Middle frontal gyrus (tissue), 1 donor: Measurements from ENCODE around the gene CABYR.

ENCODE experiments used
- DNase-seq: peaks from one replicate; pipeline ENCODE4 v3.0.0-alpha.2; 2015; ENCODE audit warnings: low spot score; ENCODE audit errors: extremely low spot score

Gene CABYR

GRCh38 chr18:24189007-24189528 lies 50.2 kb downstream of the CABYR start:
- no peak for DNase-seq

GRCh38 chr18:24189664-24190346 lies 50.9 kb downstream of the CABYR start:
- no peak for DNase-seq

GRCh38 chr18:24190590-24190989 lies 51.7 kb downstream of the CABYR start:
- DNase-seq = no peak

GRCh38 chr18:24195296-24196053 lies 56.6 kb downstream of the CABYR start:
- no peak for DNase-seq

GRCh38 chr18:24196764-24197163 lies 57.9 kb downstream of the CABYR start:
- no peak for DNase-seq

GRCh38 chr18:24197412-24197811 lies 58.5 kb downstream of the CABYR start:
- no peak for DNase-seq

- DNase-seq = no peak
Measured at GRCh38 chr18:24198461-24198860, 59.6 kb downstream of the CABYR start.

GRCh38 chr18:24199372-24199962 lies 60.6 kb downstream of the CABYR start:
- no peak for DNase-seq

GRCh38 chr18:24200494-24201290 lies 61.8 kb downstream of the CABYR start:
- DNase-seq = peak; percentile 62

- DNase-seq = no peak
Measured at GRCh38 chr18:24201699-24202687, 63.1 kb downstream of the CABYR start.

GRCh38 chr18:24204904-24205303 lies 66.0 kb downstream of the CABYR start:
- DNase-seq = no peak

GRCh38 chr18:24208270-24209035 lies 69.6 kb downstream of the CABYR start:
- DNase-seq = no peak

GRCh38 chr18:24209558-24209957 lies 70.7 kb downstream of the CABYR start:
- no peak for DNase-seq
